Measurements from ENCODE around the gene SOX10. TPM values are rescaled to one million over a fixed set of nuclear protein-coding genes. Genes with fewer than 3 reads are reported as not detected.
"Not testable (repeated sequence)": the region's sequence is repeated elsewhere in the genome, so short reads cannot be mapped to it uniquely, and the experiment has no call there.

SOX10 gene
- total RNA-seq, 3 donors from 2014 or later, result 0.46 to 21.2 (median 1.7) TPM

GRCh38 chr22:37951305-37951704, 33.0 kb downstream of the SOX10 start:
- intact Hi-C loops (cut with DNase I, micrococcal nuclease), result no loop called here
- no peak overlapping the region for H3K4me3 ChIP-seq
- no peaks in the 10 kb centered on the region for H3K36me3 ChIP-seq (ENCODE audit: low read depth)
- ATAC-seq, result no peak
- no peaks in the 10 kb centered on the region for H3K9me3 ChIP-seq
- TF ChIP-seq CTCF (IDR thresholded peaks at IDR 0.05), result no peak
- DNase-seq, result no peak
- H3K4me1 ChIP-seq (ENCODE audit: low read depth), result peaks cover 14% of the 10 kb centered on the region

GRCh38 chr22:37947142-37947795, 37.1 kb downstream of the SOX10 start:
- H3K4me3 ChIP-seq; DNase-seq; intact Hi-C loops (cut with DNase I, micrococcal nuclease); ATAC-seq; H3K36me3 ChIP-seq (ENCODE audit: low read depth); H3K4me1 ChIP-seq (ENCODE audit: low read depth); H3K9me3 ChIP-seq: not testable (repeated sequence)

GRCh38 chr22:37944423-37944822, 39.9 kb downstream of the SOX10 start:
- ATAC-seq; H3K36me3 ChIP-seq (ENCODE audit: low read depth); H3K4me3 ChIP-seq; intact Hi-C loops (cut with DNase I, micrococcal nuclease); DNase-seq; H3K9me3 ChIP-seq; H3K4me1 ChIP-seq (ENCODE audit: low read depth): not testable (repeated sequence)

GRCh38 chr22:37943825-37944198, 40.5 kb downstream of the SOX10 start:
- no peak for DNase-seq
- H3K36me3 ChIP-seq (ENCODE audit: low read depth), result peaks cover 5% of the 10 kb centered on the region
- no peak for TF ChIP-seq CTCF (IDR thresholded peaks at IDR 0.05)
- intact Hi-C loops (cut with DNase I, micrococcal nuclease), result no loop called here
- H3K9me3 ChIP-seq, result no peaks in the 10 kb centered on the region
- ATAC-seq, result no peak
- H3K4me3 ChIP-seq, result no peak overlapping the region
- H3K4me1 ChIP-seq (ENCODE audit: low read depth), result no peaks in the 10 kb centered on the region

DNA sequence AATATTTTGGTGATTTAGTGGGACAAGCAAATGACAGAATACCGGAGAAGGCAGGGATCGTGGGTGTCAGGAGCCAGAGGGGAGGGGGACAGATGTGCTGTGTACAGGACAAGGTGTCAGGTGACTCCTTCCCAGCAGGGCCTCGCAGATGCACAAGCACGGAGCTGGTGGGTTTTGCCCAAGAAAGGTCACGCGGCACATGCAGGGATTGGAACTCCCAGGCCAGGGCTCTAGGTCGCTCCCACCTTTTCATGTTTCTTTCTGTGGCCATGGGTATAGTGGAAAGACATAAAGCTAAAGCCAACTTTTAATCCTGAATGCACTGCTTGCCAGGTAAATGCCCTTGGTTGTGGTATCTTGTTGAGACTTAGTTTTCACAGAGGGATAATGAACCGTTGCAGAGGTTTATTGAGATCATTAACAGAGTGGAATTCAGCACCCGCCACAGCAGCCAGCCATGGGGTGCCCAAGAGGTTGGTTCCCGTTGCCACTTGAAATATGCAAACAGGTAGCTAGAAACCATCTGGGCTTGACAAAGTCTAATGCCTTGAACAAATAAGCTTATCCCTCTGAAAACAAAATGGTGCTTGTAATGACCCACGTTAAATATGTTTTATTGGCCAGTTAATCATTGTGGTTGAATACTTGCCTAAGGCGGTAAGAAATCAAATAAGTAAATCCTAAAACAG, 41.1 kb downstream of the SOX10 start:
- Histone ChIP-seq H3K36me3 (ENCODE audit: low read depth) (peaks cover 5% of the 10 kb centered on the region), H3K9me3 (no peaks in the 10 kb centered on the region), H3K4me3 (no peak overlapping the region), H3K4me1 (ENCODE audit: low read depth) (no peaks in the 10 kb centered on the region)
- TF ChIP-seq CTCF (IDR thresholded peaks at IDR 0.05), result no peak
- DNase-seq (no peak), ATAC-seq (peak; percentile 16)
- intact Hi-C loops (cut with DNase I, micrococcal nuclease), result no loop called here

DNA sequence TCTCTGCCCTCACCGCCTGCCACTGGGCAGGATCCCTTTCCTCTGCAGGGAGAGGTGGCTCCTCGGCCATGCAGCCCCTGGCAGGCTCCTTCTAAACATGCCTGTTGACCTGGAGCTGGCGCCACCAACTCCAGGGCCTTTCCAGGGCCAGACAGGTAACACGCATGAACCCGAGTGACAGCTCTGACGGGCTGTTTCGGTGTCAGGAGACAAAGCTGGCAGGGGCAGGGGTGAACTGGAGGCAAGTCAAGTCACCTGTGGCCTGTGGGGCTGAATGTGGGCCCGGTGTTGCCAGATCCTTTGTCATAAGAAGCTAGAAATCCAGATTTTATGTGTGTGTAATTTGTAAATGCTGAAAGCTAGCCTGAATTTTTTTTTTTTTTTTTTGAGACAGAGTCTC, 42.2 kb downstream of the SOX10 start:
- ATAC-seq (no peak), DNase-seq (no peak)
- Histone ChIP-seq H3K36me3 (ENCODE audit: low read depth) (peaks cover 5% of the 10 kb centered on the region), H3K9me3 (no peaks in the 10 kb centered on the region), H3K4me1 (ENCODE audit: low read depth) (no peaks in the 10 kb centered on the region), H3K4me3 (no peak overlapping the region)
- intact Hi-C loops (cut with DNase I, micrococcal nuclease), result no loop called here
- TF ChIP-seq CTCF (IDR thresholded peaks at IDR 0.05), result no peak
